Measurements from ENCODE around the gene PUDP.
"Not testable (repeated sequence)": the region's sequence is repeated elsewhere in the genome, so short reads cannot be mapped to it uniquely, and the experiment has no call there.

The PUDP gene

DNA sequence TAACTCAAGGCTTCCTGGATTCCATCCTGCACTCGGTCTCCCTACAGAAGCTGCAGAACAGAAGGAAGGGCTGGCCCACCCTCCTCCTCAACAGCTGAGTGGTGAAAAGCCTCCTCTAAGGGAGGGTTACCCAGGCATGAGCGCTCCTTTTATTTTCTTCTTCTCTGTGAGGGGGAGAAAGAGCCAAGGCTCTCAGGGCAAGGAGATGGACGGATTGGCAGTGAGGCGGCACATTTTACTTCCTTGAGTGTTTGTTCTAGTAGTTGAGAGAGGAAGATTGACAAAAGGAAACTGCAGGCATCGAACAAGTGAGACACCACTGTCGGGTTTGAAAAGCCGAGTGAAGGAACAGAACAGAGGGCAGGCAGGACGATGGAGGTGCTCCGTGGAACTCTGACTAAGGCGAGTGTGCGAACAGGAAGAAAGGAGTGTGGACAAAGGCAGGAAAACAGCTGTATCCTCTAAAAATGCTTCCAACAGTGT is 38.9 kb downstream of the PUDP start:
- DNase-seq = no peak

DNA sequence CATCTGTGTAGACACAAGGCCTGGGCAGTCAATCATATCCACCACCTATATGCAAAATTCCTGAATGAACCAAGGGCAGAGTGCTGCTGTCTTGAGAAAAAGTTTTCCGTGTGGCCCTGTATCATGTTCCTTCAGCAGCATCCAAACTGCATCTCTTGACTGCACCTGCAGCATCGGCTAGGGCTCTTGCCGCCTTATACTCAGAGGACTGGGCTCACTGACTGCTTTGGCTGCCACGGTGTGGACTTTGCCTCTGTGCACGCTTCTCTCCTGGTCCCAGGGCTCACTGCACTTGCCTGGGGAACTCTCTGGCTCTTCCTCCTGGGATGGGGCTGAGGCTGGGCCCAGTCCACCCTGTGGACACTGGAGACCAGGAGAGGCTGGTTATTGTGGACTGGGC is 39.9 kb downstream of the PUDP start:
- no peak for DNase-seq

DNA sequence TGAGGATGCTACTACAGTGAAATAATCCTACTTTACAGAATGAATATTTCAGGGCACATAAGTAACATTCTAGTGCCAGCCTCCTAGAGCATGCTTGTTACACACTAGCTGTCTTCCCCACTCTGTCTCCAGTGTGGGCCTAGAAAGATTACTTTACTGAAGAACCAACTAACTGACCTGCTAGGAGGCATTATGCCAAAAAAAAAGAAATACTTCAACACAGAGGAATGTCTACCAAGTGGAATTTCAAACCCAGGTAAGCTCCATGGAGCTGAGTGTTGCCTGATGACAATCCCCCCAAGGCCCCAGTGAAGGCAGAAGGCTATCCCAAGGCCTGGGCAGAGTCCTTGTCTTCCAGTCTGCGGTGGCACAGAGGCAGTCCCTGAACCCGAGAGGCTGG is 41.3 kb downstream of the PUDP start:
- DNase-seq = no peak

DNA sequence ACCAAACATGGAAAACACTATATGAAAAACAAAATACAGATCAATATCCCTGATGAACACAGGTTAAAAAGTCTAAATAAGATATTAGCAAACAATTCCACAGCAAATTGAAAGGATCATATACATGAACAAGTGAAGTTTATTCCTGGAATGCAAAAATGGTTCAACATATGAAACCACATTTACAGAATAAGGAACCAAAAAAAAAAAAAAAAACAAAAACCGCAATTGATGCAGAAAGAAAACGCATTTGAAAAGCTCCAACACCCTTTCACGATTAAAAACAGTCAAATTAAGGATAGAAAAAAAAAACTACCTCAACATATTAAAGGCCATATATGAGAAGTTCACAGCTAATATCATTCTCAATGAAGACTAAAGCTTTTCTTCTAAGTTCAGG is 45.8 kb downstream of the PUDP start:
- DNase-seq = no peak

DNA sequence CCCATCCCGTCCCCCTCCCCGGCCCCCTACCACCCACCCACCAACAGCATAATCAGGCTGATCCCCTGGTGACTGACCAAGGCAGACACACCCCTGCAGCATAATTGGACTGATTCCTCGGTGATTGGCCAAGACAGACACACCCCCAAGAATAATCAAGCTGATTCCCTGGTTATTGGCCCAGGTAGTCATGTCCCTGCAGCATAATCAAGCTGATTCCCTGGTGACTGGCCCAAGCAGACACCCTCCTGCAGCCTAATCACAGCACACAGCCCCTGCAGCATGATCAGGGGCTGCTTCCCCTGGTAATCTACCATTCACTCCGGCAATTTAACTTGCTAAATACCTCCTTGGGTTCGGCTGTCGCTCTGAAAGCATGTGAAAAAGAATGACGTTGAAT is 47.9 kb downstream of the PUDP start:
- DNase-seq = no peak

DNA sequence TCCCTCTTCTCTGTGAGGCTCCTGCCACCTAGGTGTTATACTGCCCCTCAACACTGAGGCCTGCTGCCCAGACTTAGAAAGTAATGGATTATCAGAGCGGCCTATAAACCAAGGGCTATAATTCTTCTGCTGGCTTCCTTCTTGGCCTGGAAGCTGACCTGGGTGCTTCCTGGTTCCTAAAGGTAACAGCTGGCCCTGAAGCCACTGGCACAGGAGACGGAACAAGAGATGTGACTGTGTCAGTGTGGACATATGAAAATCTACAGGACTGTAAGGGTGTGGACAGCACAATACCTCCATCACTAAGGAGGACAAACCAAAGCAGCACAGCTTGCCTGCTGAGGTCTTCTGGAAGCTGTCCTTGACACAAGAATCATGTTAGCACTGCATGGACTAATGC is 52.3 kb downstream of the PUDP start:
- DNase-seq = not testable (repeated sequence)

DNA sequence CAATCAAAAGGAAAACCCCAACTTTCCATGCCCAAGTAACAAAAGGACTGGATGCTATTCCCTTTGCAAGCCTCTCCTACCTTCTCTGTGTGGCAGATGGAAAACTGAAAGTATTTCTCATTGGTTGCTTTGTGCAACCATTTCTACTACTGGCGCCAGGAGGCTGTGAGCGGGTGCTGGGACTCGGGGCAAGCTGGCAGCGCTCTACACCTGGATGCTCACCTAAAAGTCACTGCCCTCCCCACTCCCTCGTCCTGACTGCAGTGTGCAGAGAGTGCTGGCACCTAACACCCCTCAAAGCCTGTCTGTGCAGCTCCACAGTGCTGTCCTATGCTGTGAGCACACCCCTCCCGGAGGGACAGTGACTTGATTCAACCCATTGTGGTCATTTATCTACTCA is 54.6 kb downstream of the PUDP start:
- no peak for DNase-seq

DNA sequence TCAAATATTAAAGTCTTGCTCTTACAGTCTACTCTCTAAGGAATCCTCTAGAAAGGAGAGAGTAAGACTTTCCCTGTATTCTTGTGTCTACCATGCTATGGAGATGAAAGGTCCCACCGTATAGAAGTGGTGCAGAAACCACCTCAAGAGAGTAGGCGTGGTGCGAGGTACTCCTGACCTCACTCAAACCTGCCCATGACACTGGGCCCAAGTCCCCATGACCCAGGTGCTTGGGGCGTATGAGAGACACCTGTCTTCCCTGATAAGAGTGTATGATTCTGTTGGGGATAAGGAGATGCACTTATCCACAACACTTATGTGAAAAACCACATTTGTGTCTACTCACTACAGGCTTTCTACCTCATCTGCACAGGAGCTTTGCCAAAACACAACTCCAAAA is 55.4 kb downstream of the PUDP start:
- DNase-seq = no peak

DNA sequence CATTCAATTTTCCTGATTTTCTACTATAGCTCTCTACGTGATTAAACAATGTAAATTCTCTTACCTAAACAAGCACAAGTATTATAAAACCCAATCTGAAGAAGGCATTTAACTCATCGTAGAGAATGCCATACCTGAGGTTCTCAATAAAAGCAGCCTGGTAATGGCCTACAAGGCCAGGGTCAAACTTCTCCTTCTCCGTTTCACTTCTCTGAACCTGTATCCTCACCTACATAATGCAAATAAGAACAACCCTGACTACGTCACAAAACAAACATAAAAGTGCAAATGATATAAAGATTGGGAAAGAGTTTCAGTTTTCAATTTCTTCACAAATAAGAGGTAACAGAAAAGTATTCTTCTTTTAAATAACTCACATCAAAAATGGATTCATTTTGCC is 56.0 kb downstream of the PUDP start:
- DNase-seq = no peak

DNA sequence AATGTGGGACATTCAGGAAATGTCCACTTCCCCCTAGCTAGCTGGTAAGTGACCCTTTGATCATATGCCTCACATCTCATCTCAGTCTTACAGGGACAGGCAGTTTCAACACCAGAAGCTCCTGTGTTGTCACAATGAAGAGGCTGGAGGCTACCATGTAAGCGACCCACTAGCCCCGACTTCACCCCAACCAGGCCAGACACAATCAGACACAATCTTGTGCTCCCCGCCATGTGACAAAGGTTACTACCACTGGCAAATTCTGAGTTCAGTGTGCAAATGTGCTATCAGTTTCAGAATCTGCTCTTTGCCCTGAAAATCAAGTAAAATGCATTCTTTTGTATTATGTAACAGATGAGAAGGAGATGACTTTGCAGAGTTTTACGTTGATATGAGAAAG is 57.3 kb downstream of the PUDP start:
- no peak for DNase-seq

DNA sequence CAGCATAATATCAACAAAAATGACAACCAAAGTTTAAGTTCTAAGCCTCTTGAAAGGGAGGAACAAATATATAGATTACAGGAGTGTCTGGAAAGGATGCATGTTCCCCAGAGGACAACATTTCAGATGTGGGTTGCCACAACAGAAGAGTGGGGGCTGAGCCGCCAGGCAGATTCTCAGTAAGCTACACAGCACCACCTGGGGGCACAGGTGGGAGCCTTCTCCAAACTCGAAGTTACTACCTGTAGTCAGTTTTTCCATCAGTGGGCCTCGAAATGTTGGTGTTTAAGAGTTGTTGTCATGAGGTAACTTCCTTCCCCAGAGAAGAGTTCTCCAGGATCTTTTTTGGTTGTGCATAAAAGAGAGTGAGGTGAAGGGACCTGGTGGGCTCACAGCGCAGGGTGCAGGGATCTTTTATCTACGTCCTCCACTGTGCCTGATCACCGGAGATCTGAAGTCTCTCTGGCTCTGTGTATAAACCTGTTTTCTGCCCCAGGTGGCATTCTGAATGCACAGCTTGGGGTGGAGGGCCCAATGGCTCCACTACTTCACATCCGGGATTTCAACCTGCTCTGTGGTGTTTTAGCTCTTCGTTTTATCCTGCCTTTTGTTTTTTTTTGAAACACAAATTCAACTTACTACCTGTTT is 58.9 kb downstream of the PUDP start:
- peak; percentile 28 to 47 for DNase-seq

DNA sequence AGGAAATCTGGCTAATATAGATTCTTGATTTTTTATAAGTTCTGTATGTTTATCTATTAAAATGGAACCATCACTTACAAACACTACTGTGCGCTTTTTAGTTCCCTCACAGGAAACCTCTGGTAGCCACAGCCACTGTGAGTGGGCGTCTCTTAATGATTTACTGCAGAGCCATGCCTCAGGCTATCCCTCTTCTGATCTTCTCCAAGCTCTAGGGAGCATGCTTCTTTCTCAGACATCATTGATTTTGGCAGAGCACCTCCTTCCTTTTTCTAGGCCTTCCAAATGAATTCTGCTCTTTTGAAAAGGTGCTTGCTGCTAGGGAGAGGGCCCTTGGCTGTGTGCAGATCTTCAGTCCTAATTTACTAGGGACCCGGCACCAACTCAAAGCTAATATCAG is 61.6 kb downstream of the PUDP start:
- no peak for DNase-seq

DNA sequence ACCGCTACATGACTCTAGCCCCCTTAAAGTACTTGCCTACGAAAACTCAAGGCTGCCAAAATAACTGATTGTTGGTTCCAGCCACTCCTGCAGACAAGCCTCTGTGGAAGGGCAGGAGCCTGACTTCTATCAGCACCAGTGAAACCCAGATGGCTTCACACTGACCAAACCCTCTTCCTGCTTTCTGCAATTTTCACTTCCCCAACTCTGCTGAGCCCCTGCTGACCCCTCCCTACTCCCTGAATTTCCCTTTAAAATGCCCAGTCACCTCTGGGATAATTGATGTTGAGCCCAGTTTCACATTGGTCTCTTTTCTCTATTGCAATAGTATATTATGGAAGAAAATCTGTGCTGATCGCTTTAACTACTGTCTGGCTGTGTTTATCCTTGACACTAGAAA is 62.1 kb downstream of the PUDP start:
- no peak for DNase-seq

DNA sequence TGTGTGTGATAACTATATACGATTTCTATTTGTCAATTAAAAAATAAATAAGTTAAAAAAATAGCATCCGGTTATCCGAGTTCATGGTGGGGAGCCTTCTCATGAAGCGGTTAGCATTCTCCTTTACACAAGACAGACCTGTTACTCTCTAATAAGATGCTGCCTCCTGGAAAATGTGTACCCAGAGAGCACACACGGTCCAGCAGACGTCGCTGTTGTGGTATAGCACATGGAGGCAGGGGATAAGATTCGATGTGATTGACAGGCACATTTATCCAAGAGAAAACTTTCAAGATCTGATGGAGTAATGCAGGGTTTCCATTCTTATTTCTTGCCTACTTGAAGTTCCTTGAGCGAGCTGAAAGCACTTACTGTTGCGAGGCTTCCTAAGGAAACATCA is 63.1 kb downstream of the PUDP start:
- no peak for DNase-seq

DNA sequence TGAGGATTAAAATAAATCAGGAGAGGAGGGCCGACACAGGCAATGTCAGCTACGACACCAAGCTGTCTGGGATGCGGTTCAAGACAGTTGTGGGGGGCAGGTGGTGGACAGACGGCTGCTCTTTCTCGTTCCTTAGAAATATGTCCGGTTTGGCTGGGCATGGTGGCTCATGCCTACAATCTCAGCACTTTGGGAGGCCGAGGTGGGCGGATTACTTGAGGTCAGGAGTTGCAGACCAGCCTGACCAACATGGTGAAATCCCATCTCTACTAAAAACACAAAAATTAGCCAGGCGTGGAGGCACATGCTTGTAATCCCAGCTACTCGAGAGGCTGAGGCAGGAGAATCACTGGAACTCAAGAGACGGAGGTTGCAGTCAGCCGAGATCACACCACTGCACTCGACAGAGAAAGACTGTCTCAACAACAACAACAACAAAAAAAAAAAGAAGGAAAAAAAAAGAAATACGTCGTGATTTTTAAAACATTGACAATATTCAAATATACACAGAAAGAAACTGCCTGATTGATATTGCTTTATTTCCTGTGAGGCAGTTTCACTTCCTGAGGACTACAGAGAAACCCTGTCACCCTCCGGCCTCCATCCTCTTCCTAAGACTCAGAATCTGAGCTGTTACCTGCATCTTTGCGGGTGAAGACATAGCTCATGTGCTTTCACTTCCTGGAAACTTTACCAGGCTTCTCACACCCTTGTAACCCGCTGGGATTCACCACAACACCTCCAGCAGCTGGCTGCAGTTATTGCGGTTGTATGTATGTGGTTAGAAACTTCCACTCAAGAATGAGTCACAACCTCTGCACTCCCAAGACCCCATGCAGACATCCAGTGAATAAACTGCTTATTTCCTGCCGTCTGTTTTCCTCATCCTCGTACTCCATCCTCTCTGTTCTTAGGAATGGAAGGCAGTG is 64.2 kb downstream of the PUDP start:
- peak; percentile 70 to 80 for DNase-seq

DNA sequence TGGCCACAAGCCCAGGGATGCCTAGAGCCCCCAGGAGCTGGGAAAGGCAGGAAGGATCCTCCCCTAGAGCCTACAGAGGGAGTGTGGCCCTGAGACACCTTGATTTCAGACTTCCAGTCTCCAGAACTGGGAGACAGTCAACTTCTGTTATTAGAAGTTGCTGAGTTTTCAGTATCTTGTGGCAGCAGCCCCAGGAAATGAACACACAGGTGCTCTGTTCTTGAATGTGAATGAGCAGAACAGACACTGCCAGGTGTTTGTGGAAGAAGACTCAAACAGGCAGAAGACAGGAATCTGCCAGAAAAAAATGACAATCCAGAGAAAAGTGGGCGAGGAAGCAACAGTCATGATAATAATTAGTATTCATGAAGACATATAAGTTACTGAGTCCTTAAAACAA is 64.9 kb downstream of the PUDP start:
- DNase-seq = no peak

DNA sequence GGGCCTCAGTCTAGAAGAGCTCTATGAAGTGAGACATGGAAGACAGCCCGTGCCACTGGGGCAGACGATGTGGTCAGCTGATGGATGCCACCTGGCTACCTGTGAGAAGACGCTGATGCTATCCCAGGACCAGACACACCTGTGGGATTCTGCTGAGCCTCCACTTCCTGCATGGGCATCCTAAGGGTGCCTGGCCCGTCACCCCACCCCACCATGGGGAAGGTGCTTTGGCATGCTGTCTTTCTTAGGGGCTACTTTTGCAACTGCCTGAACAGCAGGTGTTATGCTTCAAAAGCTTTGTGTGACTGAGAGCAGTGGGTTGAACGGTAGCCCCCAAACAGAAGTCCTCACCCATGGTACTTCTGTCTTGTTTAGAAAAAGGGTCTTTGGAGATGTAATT is 65.4 kb downstream of the PUDP start:
- DNase-seq = no peak

DNA sequence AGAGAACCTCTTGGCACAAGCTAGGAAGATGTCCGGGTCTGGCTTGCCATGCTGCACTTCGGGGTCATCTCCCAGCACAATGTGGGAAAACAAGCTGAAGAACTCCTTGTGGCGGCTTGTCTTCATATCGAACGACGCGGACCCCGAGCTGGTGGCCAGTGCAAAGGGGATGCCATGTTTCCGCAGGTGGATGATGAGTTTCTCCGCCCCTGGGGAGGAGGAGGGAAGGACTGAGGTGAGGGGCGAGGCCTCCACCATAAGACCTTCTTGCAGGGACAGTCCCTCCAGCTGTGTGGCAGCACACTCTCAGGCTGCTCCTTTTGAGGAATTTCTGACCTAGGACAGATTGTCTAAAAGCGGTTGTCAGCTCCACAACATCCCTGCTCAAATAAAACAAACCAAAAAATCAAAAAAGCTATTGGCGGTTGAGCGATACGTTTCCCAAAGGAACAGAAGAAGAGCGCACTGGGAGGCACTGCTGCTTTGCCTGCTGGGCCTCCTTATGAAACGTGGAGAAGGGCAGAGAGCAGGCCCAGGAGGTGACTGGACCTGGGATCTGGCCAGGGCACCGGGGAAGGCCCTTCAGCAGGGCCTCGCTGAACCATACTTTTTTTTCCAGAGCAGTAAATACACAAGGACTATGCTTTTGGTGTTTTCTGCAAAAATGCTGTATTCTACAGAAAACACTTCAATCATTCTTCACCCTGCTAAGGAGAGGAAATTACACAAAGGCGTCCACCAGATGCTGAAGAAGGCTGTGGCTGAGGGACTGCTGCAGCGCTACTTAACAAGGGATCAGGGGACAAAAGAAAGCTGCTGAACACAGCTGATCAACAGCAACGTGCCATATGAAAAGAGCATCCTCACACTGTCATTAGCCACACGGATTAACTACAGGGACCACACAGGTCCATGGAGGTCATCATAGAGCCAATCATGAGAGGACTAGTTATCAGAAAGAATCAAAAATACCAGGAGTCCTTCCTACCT is 70.4 kb downstream of the PUDP start:
- DNase-seq = no peak

DNA sequence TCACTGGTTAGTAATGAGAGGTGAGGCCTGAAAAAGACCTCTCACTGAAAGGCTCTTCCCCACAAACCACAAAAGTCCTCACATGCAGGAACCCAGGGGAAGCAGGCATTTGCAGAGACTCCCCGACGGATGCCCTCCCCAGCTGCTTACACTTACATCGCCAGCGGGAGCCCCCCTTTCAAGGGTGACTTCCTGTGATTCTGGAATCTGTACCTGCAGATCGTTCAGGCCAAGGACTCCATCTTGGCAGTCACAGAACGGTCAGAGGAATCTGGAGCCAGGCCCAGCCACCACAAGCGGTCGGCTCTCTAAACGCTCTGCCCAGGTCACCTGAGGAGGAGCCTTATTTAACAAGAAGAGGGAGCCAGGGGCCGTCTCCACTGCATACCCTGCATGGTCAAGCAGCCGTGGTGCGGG is 71.7 kb downstream of the PUDP start:
- no peak for DNase-seq

DNA sequence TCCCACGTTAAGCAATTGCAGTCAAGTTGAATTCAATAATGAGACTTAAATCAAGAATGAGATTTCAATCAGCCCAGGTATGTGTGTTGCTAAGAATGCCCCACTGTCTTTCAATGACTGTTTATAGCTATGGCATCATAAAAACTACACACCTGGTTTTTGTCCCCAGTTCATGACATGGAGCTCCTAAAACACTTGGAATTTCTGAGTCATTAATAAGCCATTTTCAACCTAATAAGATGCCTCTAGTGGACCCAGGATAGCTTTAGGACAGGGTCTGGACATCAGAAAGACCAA is 73.1 kb downstream of the PUDP start:
- no peak for DNase-seq

DNA sequence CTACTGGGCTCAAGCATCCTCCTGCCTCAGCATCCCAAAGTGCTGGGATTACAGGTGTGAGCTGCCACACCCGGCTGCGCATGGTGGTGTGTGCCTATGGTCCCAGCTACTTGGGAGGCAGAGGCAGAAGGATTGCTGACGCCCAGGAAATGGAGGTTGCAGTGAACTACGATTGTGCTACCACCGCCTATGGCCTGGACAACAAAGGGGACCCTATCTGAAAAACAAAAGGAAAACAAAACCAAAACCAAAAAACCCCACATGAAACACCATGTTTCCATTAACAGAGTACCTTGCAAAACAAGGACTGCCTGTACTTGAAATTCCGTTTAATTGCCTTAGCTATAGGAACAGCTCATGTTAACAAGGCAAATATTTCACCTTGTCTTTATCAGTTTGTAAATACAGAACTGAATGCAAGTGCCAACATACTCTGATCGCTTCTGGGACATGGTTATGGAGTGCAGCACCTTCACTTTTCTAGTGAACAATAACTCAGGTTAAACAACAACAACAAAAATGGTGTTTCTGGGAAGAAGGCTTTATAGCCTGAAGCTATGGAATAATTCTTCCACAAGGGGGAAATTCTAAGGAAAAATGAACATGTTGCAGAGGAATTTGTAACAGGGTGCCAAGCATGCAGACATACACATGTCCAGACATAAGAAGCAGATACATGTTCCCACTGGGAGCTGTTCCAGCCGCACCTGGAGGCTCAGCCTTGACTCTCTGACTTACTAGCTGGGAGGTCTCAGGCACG is 73.6 kb downstream of the PUDP start:
- no peak for DNase-seq

DNA sequence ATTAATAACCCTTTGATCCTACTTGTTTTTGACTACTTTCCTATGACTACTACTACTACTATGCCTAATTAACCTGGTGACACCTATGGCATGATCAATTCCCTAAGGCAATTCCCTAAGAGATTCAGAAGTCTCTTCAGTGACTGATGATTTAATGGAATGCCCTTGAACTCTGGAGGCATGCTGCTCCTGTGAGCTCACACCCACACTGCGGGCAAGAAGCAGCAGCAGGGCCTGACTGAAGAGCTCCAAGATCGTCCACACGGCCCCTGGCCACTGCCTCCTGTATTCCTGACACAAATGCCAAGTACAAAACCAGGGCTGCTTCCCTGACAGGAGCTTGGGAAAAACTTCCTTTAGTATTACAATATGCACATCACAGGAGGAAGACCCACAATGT is 74.6 kb downstream of the PUDP start:
- no peak for DNase-seq

DNA sequence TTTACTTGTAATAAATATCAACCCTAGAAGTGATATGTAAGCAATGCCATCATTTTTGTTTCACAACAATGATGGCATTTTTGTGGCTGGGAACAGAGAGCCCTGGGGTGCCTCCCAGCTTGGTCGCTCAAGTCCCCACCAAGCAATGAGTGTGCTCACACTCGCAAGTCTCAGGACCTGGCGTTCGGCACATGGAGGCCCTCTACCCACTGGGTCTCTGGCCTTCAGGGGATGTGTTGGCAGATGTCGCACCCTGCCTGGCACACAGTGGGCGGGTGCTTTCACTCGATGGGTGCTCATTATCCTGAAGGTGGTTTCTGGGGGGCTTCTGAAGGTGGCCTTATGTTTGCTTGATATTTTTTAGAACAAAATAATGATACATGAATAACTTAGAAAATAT is 75.1 kb downstream of the PUDP start:
- DNase-seq = no peak
